ENCODE measurements around the gene HECTD4. TPM values are rescaled to one million over a fixed set of nuclear protein-coding genes. Genes with fewer than 3 reads are reported as not detected.
"Not testable (repeated sequence)": the region's sequence is repeated elsewhere in the genome, so short reads cannot be mapped to it uniquely, and the experiment has no call there.

HECTD4 gene
- total and polyA plus RNA-seq, 2 experiments from 2014 or later, result 29.4 to 33.7 TPM

- no peak for DNase-seq (ENCODE audit: low read depth in 1 of 2, low spot score in 1 of 2)
- H3K36me3 ChIP-seq, result peaks cover 65% of the 10 kb centered on the region
- H3K4me1 ChIP-seq (ENCODE audit: low read depth), result no peaks in the 10 kb centered on the region
- H3K27me3 ChIP-seq, result no peaks in the 10 kb centered on the region
- H3K27ac ChIP-seq, result no peak overlapping the region
- no peak overlapping the region for H3K4me3 ChIP-seq
- no peaks in the 10 kb centered on the region for H3K9me3 ChIP-seq (ENCODE audit: low read depth)
- TF ChIP-seq CTCF (IDR thresholded peaks at IDR 0.05; ENCODE audit: low read depth, low read length), result no peak
Measured at GRCh38 chr12:112258926-112259325, 123.3 kb downstream of the HECTD4 start.

GRCh38 chr12:112256780-112257179, 125.5 kb downstream of the HECTD4 start:
- Histone ChIP-seq H3K36me3 (peaks cover 71% of the 10 kb centered on the region), H3K27ac (no peak overlapping the region), H3K4me3 (no peak overlapping the region), H3K9me3 (ENCODE audit: low read depth) (no peaks in the 10 kb centered on the region), H3K27me3 (no peaks in the 10 kb centered on the region), H3K4me1 (ENCODE audit: low read depth) (no peaks in the 10 kb centered on the region)
- no peak for DNase-seq (ENCODE audit: low read depth in 1 of 2, low spot score in 1 of 2)
- TF ChIP-seq CTCF (IDR thresholded peaks at IDR 0.05; ENCODE audit: low read depth, low read length), result no peak

- Histone ChIP-seq H3K4me3 (no peak overlapping the region), H3K9me3 (ENCODE audit: low read depth) (no peaks in the 10 kb centered on the region), H3K27me3 (no peaks in the 10 kb centered on the region), H3K27ac (no peak overlapping the region), H3K4me1 (ENCODE audit: low read depth) (no peaks in the 10 kb centered on the region), H3K36me3 (peaks cover 76% of the 10 kb centered on the region)
- DNase-seq (ENCODE audit: low read depth in 1 of 2, low spot score in 1 of 2), result peak in 1 of 2 donors; percentile 44
- no peak for TF ChIP-seq CTCF (IDR thresholded peaks at IDR 0.05; ENCODE audit: low read depth, low read length)
Measured at GRCh38 chr12:112252184-112252583, 130.0 kb downstream of the HECTD4 start.

- H3K36me3 ChIP-seq, result peaks cover 73% of the 10 kb centered on the region
- not testable (repeated sequence) for H3K4me1 ChIP-seq (ENCODE audit: low read depth); H3K27ac ChIP-seq; H3K27me3 ChIP-seq; H3K4me3 ChIP-seq; DNase-seq (ENCODE audit: low read depth in 1 of 2, low spot score in 1 of 2); H3K9me3 ChIP-seq (ENCODE audit: low read depth)
Measured at GRCh38 chr12:112244902-112245301, 137.3 kb downstream of the HECTD4 start.

GRCh38 chr12:112243255-112244110, 138.7 kb downstream of the HECTD4 start:
- peaks cover 77% of the 10 kb centered on the region for H3K36me3 ChIP-seq
- H3K27ac ChIP-seq, result no peak overlapping the region
- no peak for TF ChIP-seq CTCF (IDR thresholded peaks at IDR 0.05; ENCODE audit: low read depth, low read length)
- no peaks in the 10 kb centered on the region for H3K9me3 ChIP-seq (ENCODE audit: low read depth)
- H3K4me1 ChIP-seq (ENCODE audit: low read depth), result no peaks in the 10 kb centered on the region
- DNase-seq (ENCODE audit: low read depth in 1 of 2, low spot score in 1 of 2), result no peak
- no peaks in the 10 kb centered on the region for H3K27me3 ChIP-seq
- H3K4me3 ChIP-seq, result no peak overlapping the region

GRCh38 chr12:112241176-112241575, 141.1 kb downstream of the HECTD4 start:
- no peak for TF ChIP-seq CTCF (IDR thresholded peaks at IDR 0.05; ENCODE audit: low read depth, low read length)
- peaks cover 69% of the 10 kb centered on the region for H3K36me3 ChIP-seq
- no peak for DNase-seq (ENCODE audit: low read depth in 1 of 2, low spot score in 1 of 2)

More at GRCh38 chr12:112241176-112241575, 141.1 kb downstream of the HECTD4 start:
- no peaks in the 10 kb centered on the region for H3K9me3 ChIP-seq (ENCODE audit: low read depth)
- no peaks in the 10 kb centered on the region for H3K27me3 ChIP-seq
- H3K4me3 ChIP-seq, result no peak overlapping the region
- H3K4me1 ChIP-seq (ENCODE audit: low read depth), result no peaks in the 10 kb centered on the region
- H3K27ac ChIP-seq, result no peak overlapping the region
